H1 (cell line): ENCODE results near the gene SUMF1. TPM values are rescaled to one million over a fixed set of nuclear protein-coding genes. Genes with fewer than 3 reads are reported as not detected.
A peak's percentile ranks its signal among the peaks of the same experiment; 100 is the strongest.

Experiments used
- CTCF ChIA-PET: fragments of 300-600 bp; sonication (Branson Sonifier 250); formaldehyde crosslinking; loops from one replicate; lab custom pipeline; 2021; ENCODE audit not compliant: partially characterized antibody; lab: Charles Lee
- POLR2A ChIA-PET: fragments of 300-600 bp; sonication (Branson Sonifier 250); formaldehyde crosslinking; loops from one replicate; lab custom pipeline; 2021; ENCODE audit warnings: inconsistent platforms; ENCODE audit not compliant: partially characterized antibody; lab: Charles Lee
- DNase-seq, 2 experiments: peaks; one replicate each; pipeline versions ENCODE4 v3.0.0 to v3.0.0-alpha.2; 2010 to 2022; ENCODE audit warnings: low spot score in 2 of 2, low read depth in 1 of 2, mixed read lengths in 1 of 2
- FAIRE-seq: peaks from 2 replicates; lab custom pipeline; 2011; peaks lifted over from hg19 to GRCh38; lab: Jason Lieb, UNC
- H2AFZ ChIP-seq: 2 replicates; pipeline ENCODE4 v1.8.1; 2012; ENCODE audit warnings: low read length, inconsistent platforms
- H2AK5ac ChIP-seq: 2 replicates; pipeline ENCODE4 v1.6.1; 2013; ENCODE audit warnings: low read depth, low read length
- H2BK120ac ChIP-seq: replicated peaks from 2 replicates; pipeline ENCODE3; 2013; ENCODE audit warnings: low read depth, low read length, inconsistent platforms
- H2BK12ac ChIP-seq: 2 replicates; pipeline ENCODE4 v1.6.1; 2013; ENCODE audit warnings: low read depth, low read length
- H2BK15ac ChIP-seq: 2 replicates; pipeline ENCODE4 v1.6.1; 2013; ENCODE audit warnings: low read length
- H2BK20ac ChIP-seq: 2 replicates; pipeline ENCODE4 v1.6.1; 2013; ENCODE audit warnings: low read length
- H2BK5ac ChIP-seq: 2 replicates; pipeline ENCODE4 v1.6.1; 2013; ENCODE audit warnings: low read depth, low read length
- H3K14ac ChIP-seq: 2 replicates; pipeline ENCODE4 v1.6.1; 2013; ENCODE audit warnings: inconsistent platforms; ENCODE audit not compliant: insufficient read length
- H3K18ac ChIP-seq: 2 replicates; pipeline ENCODE4 v1.6.1; 2013; ENCODE audit warnings: low read length; ENCODE audit errors: extremely low read depth
- H3K23ac ChIP-seq: 2 replicates; pipeline ENCODE4 v1.6.1; 2013; ENCODE audit warnings: inconsistent platforms; ENCODE audit not compliant: insufficient read length
- H3K23me2 ChIP-seq: 2 replicates; pipeline ENCODE4 v1.6.1; 2013; ENCODE audit warnings: low read depth, low read length
- H3K27ac ChIP-seq: 2 replicates; pipeline ENCODE4 v1.6.1; 2011; ENCODE audit warnings: low read depth, low read length, inconsistent platforms
- H3K27me3 ChIP-seq, 4 experiments: replicated peaks in 1 of 4; 1 replicate in 1 of 4; 2 replicates in 3 of 4; pipeline versions ENCODE4 v1.6.1 to v1.8.1; 2011 to 2013; ENCODE audit warnings: low read length in 3 of 4, mild to moderate bottlenecking in 3 of 4, inconsistent platforms in 2 of 4, mixed read lengths in 2 of 4, moderate library complexity in 1 of 4; ENCODE audit not compliant: control insufficient read depth in 3 of 4, insufficient read depth in 3 of 4; ENCODE audit errors: extremely low read depth in 1 of 4
- H3K36me3 ChIP-seq, 4 experiments: 2 replicates each; pipeline versions ENCODE4 v1.6.1 to v1.8.1; 2011 to 2013; ENCODE audit warnings: mild to moderate bottlenecking in 4 of 4, low read length in 3 of 4, moderate library complexity in 2 of 4, control low read depth in 1 of 4, inconsistent platforms in 1 of 4; ENCODE audit not compliant: insufficient read depth in 4 of 4, control insufficient read depth in 2 of 4
- H3K4ac ChIP-seq: replicated peaks from 2 replicates; pipeline ENCODE3; 2013; ENCODE audit warnings: low read length, low read depth, mixed read lengths, inconsistent platforms; ENCODE audit not compliant: insufficient read length
- H3K4me1 ChIP-seq, 4 experiments: replicated peaks in 1 of 4; 1 replicate in 1 of 4; 2 replicates in 3 of 4; pipeline versions ENCODE4 v1.6.1 to v1.8.1; 2011 to 2013; ENCODE audit warnings: low read length in 3 of 4, inconsistent platforms in 2 of 4, mixed read lengths in 1 of 4; ENCODE audit not compliant: insufficient read depth in 4 of 4, control insufficient read depth in 3 of 4
- H3K4me2 ChIP-seq, 2 experiments: 2 replicates each; pipeline versions ENCODE4 v1.6.1 to v1.8.1; 2011 to 2013; ENCODE audit warnings: low read depth in 2 of 2, low read length in 2 of 2, control low read depth in 1 of 2, inconsistent platforms in 1 of 2, mild to moderate bottlenecking in 1 of 2; ENCODE audit not compliant: insufficient read depth in 1 of 2
- H3K4me3 ChIP-seq, 4 experiments: fragments of 200-600, 300-600 bp in 1 of 4; sonication (generic), shearing (Covaris generic), sonication (Bioruptor Twin) in 1 of 4; 2 replicates each; pipeline versions ENCODE4 v1.5.1 to v1.8.1; 2011 to 2016; ENCODE audit warnings: low read length in 4 of 4, low read depth in 3 of 4, control low read depth in 2 of 4, inconsistent platforms in 2 of 4, mild to moderate bottlenecking in 2 of 4, mixed read lengths in 1 of 4, moderate library complexity in 1 of 4; ENCODE audit not compliant: insufficient read depth in 2 of 4; ENCODE audit errors: extremely low read depth in 1 of 4
- H3K56ac ChIP-seq: replicated peaks from 2 replicates; pipeline ENCODE3; 2013; ENCODE audit warnings: low read depth, mild to moderate bottlenecking, mixed read lengths, low read length, inconsistent platforms; ENCODE audit not compliant: insufficient read length
- H3K79me1 ChIP-seq: 2 replicates; pipeline ENCODE4 v1.6.1; 2013; ENCODE audit warnings: low read depth, low read length, control low read depth
- H3K79me2 ChIP-seq, 2 experiments: 2 replicates each; pipeline versions ENCODE4 v1.6.1 to v1.8.1; 2012 to 2013; ENCODE audit warnings: low read length in 2 of 2, mild to moderate bottlenecking in 2 of 2, inconsistent platforms in 1 of 2; ENCODE audit not compliant: insufficient read depth in 2 of 2, control insufficient read depth in 1 of 2
- H3K9ac ChIP-seq, 4 experiments: replicated peaks in 1 of 4; 1 replicate in 1 of 4; 2 replicates in 3 of 4; pipeline versions ENCODE4 v1.6.1 to v1.8.1; 2011 to 2013; ENCODE audit warnings: low read depth in 3 of 4, low read length in 3 of 4, control low read depth in 2 of 4, mild to moderate bottlenecking in 2 of 4, moderate library complexity in 2 of 4, inconsistent platforms in 1 of 4; ENCODE audit errors: extremely low read depth in 1 of 4
- H3K9me3 ChIP-seq, 2 experiments: 2 replicates each; pipeline versions ENCODE4 v1.6.1 to v1.8.1; 2012 to 2013; ENCODE audit warnings: mild to moderate bottlenecking in 2 of 2, moderate library complexity in 2 of 2, control low read depth in 1 of 2, inconsistent platforms in 1 of 2, low read depth in 1 of 2, low read length in 1 of 2, mixed read lengths in 1 of 2; ENCODE audit not compliant: insufficient read depth in 2 of 2
- H4K20me1 ChIP-seq, 2 experiments: replicated peaks in 1 of 2; 2 replicates each; pipeline versions ENCODE3 to v1.8.1; 2011 to 2013; ENCODE audit warnings: inconsistent platforms in 2 of 2, low read length in 2 of 2, mild to moderate bottlenecking in 1 of 2; ENCODE audit not compliant: insufficient read depth in 2 of 2, control insufficient read depth in 1 of 2
- H4K5ac ChIP-seq: 2 replicates; pipeline ENCODE4 v1.6.1; 2013; ENCODE audit warnings: low read length, low read depth, mixed read lengths, inconsistent platforms; ENCODE audit not compliant: insufficient read length
- H4K8ac ChIP-seq: 2 replicates; pipeline ENCODE4 v1.8.0; 2013; ENCODE audit warnings: mild to moderate bottlenecking, moderate library complexity, low read length, inconsistent platforms; ENCODE audit not compliant: insufficient read depth; ENCODE audit errors: extremely low read depth
- H4K91ac ChIP-seq: replicated peaks from 2 replicates; pipeline ENCODE3; 2013; ENCODE audit warnings: low read length, mixed read lengths, inconsistent platforms; ENCODE audit not compliant: insufficient read length
- CTCF ChIP-seq, 3 experiments: IDR thresholded peaks; 1 replicate in 2 of 3; 2 replicates in 1 of 3; pipeline versions ENCODE4 v1.5.1 to v1.6.1; 2011; ENCODE audit warnings: low read length in 3 of 3, mild to moderate bottlenecking in 3 of 3, inconsistent platforms in 2 of 3, low read depth in 1 of 3, moderate library complexity in 1 of 3; ENCODE audit not compliant: insufficient read depth in 1 of 3; ENCODE audit errors: control extremely low read depth in 1 of 3
- EGR1 ChIP-seq: IDR thresholded peaks from 2 replicates; pipeline ENCODE4 v1.6.1; 2011; ENCODE audit warnings: low read depth, low read length, borderline replicate concordance
- JUND ChIP-seq: IDR thresholded peaks from 2 replicates; pipeline ENCODE4 v1.6.1; 2011; ENCODE audit warnings: mild to moderate bottlenecking, improper control_type of control experiment, low read length
- NRF1 ChIP-seq: IDR thresholded peaks from 2 replicates; pipeline ENCODE4 v1.6.1; 2011; ENCODE audit warnings: mild to moderate bottlenecking, low read depth, low read length, improper control_type of control experiment
- PHF8 ChIP-seq: fragments of 200-600 bp; sonication (generic); conservative IDR thresholded peaks from 2 replicates; pipeline ENCODE4 v1.7.1; 2012; ENCODE audit warnings: low read depth, mild to moderate bottlenecking, inconsistent platforms, low read length, moderate library complexity
- POU5F1 ChIP-seq: IDR thresholded peaks from 2 replicates; pipeline ENCODE4 v1.6.1; 2011; ENCODE audit warnings: low read depth, mild to moderate bottlenecking, low read length, moderate library complexity
- RNF2 ChIP-seq: fragments of 200-900, 300-1000 bp; sonication (generic); IDR thresholded peaks from 2 replicates; pipeline ENCODE4 v1.7.1; 2016; ENCODE audit warnings: borderline replicate concordance, low read depth, mild to moderate bottlenecking, antibody characterized with exemption, low read length; ENCODE audit not compliant: poor library complexity, severe bottlenecking; ENCODE audit errors: missing control alignments
- SP2 ChIP-seq: IDR thresholded peaks from 2 replicates; pipeline ENCODE4 v1.6.1; 2012; ENCODE audit warnings: mild to moderate bottlenecking, low read length, inconsistent platforms
- WGBS, 2 experiments: shearing (Covaris generic) in 1 of 2; methylation state at CpG; one replicate each; pipeline versions ENCODE4 v1.1.6 to v1.1.7; 2013 to 2015; ENCODE audit warnings: low lambda C conversion rate in 2 of 2, mixed read lengths in 2 of 2, inconsistent platforms in 1 of 2, low coverage in 1 of 2, missing lambda C conversion rate in 1 of 2; ENCODE audit not compliant: insufficient replicate concordance in 2 of 2, insufficient coverage in 1 of 2, insufficient read length in 1 of 2; ENCODE audit errors: extremely low coverage in 1 of 2, missing lambda C conversion rate in 1 of 2; 5-methylcytosine and 5-hydroxymethylcytosine counted together
- polyA plus RNA-seq, 7 experiments: library from polyadenylated mRNA; depleted of rRNA in 3 of 7; stranded (reverse) in 5 of 7; unstranded in 2 of 7; fragments of >200 nt in 5 of 7; fragments of 200-250 nt in 2 of 7; gene quantifications; 1 replicate in 5 of 7; 2 replicates in 1 of 7; 4 replicates in 1 of 7; pipeline versions ENCODE4 v1.2.1 to v1.2.3, GENCODE V29; 2011 to 2013; ENCODE audit warnings: missing spikeins in 2 of 7, mixed read lengths in 2 of 7
- total RNA-seq: library from RNA; stranded (reverse); fragmentation: NEBNext Ultra II Directional; extraction: Animal tissue kit (Norgen Biotek cat#: 25700); gene quantifications from 2 replicates; pipeline ENCODE4 v1.2.1, GENCODE V29; 2021

Gene SUMF1
- total and polyA plus RNA-seq, 2 of the 8 experiments (the other 6 are each of a cell fraction or from before 2014, with no cell fraction given), result 12.5 to 15.0 TPM

GRCh38 chr3:4314688-4315087, 152.4 kb downstream of the SUMF1 start:
- no peak overlapping the region for H2BK120ac ChIP-seq
- no peak overlapping the region for H3K14ac ChIP-seq
- H3K36me3 ChIP-seq, result peaks cover 3 to 31% (median 17%) of the 10 kb centered on the region in 4 experiments; a peak in 5 of 8 replicates
- FAIRE-seq (no peak), DNase-seq (no peak)
- no peak overlapping the region for H2AK5ac ChIP-seq
- no peak overlapping the region for H4K91ac ChIP-seq
- no peak overlapping the region for H2BK15ac ChIP-seq
- H4K8ac ChIP-seq, result no peak overlapping the region
- peaks cover 0 to 9% (median under 1%) of the 10 kb centered on the region in 4 experiments; a peak in 1 of 7 replicates for H3K4me1 ChIP-seq
- no peak overlapping the region for H3K4me3 ChIP-seq
- peaks cover 0 to 7% of the 10 kb centered on the region in 2 experiments; a peak in 2 of 4 replicates for H3K79me2 ChIP-seq
- H4K20me1 ChIP-seq, result no peaks in the 10 kb centered on the region
- no peaks in the 10 kb centered on the region for H3K9me3 ChIP-seq
- POLR2A ChIA-PET, result interaction anchor here (0.6 to 1.1 kb wide), 3 partner anchors 9 to 11 kb away, joined by 3 to 6 read pairs (median 4); no protein-coding TSS in a partner anchor
- H4K5ac ChIP-seq, result no peak overlapping the region
- H3K27me3 ChIP-seq, result no peaks in the 10 kb centered on the region
- H3K79me1 ChIP-seq, result no peaks in the 10 kb centered on the region
- no peak overlapping the region for H3K27ac ChIP-seq
- H2BK5ac ChIP-seq, result no peak overlapping the region
- no peak overlapping the region for H3K18ac ChIP-seq
- TF ChIP-seq RNF2 (no peak), NRF1 (no peak), JUND (no peak), EGR1 (no peak), PHF8 (no peak), SP2 (no peak), CTCF (IDR thresholded peaks at IDR 0.05; ENCODE audit: control extremely low read depth in 1 of 3, insufficient read depth in 1 of 3, low read depth in 1 of 3, low read length in 3 of 3) (peak in 1 of 3 experiments; percentile 9; a peak in 2 of 4 replicates), POU5F1 (no peak)
- TF ChIP-seq, all 59 proteins: peak for 1
- no peak overlapping the region for H3K9ac ChIP-seq
- no peak overlapping the region for H3K56ac ChIP-seq
- H2AFZ ChIP-seq, result no peak overlapping the region
- no peak overlapping the region for H3K4ac ChIP-seq
- WGBS, 2 experiments, result 92% methylated on average over 4 of the region's 4 CpGs; no CpG with 5 or more reads in 1 of the 2 experiments
- H3K4me2 ChIP-seq, result no peak overlapping the region
- H2BK20ac ChIP-seq, result no peak overlapping the region
- no peak overlapping the region for H3K23ac ChIP-seq
- H3K23me2 ChIP-seq, result no peaks in the 10 kb centered on the region
- CTCF ChIA-PET, result interaction anchor here (0.6 to 2.5 kb wide), 12 partner anchors 10 to 784 kb away, joined by 3 to 6 read pairs (median 3); no protein-coding TSS in a partner anchor
- H2BK12ac ChIP-seq, result no peak overlapping the region
